Right ventricle myocardium inferior (tissue), 1 donor: ENCODE results near the gene PELI2. TPM values are rescaled to one million over a fixed set of nuclear protein-coding genes. Genes with fewer than 3 reads are reported as not detected.

ENCODE experiments used
- ATAC-seq: fragments of 200-7000 bp; cut with Tn5 transposase; one replicate; pipeline ENCODE4 v1.9.1; 2020; ENCODE audit warnings: mild to moderate bottlenecking, moderate library complexity
- DNase-seq: peaks from one replicate; pipeline ENCODE4 v3.0.0; 2021; ENCODE audit errors: missing footprints
- intact Hi-C: fragments of 100-400 bp; cut with DNase I; formaldehyde crosslinking; loops from one replicate; pipeline ENCODE4 v1.11.0; 2022
- total RNA-seq: library from RNA; stranded (reverse); fragmentation: NEBNext Ultra II Directional; extraction: Animal tissue kit (Norgen Biotek cat#: 25700); gene quantifications from one replicate; pipeline ENCODE4 v1.2.1, GENCODE V29; 2021
- donor health status: DM: no; HTN: yes; CAD: no; lungs with severe emphysema.

PELI2 gene
- total RNA-seq, 1 donor from 2014 or later, result 3.2 TPM

- intact Hi-C loops, result no loop called here
- DNase-seq (no peak), ATAC-seq (no peak)
Measured at GRCh38 chr14:56135001-56135400, 16.8 kb downstream of the PELI2 start.

GRCh38 chr14:56135668-56136067 is 17.5 kb downstream of the PELI2 start:
- intact Hi-C loops, result no loop called here
- no peak for DNase-seq
- no peak for ATAC-seq

GRCh38 chr14:56136571-56137452 is 18.6 kb downstream of the PELI2 start:
- intact Hi-C loops, result no loop called here
- no peak for ATAC-seq

GRCh38 chr14:56137453-56137807 is 19.2 kb downstream of the PELI2 start:
- ATAC-seq, result no peak
- intact Hi-C loops, result no loop called here

More at GRCh38 chr14:56136571-56137452, 18.6 kb downstream of the PELI2 start:
- no peak for DNase-seq

GRCh38 chr14:56137849-56138248 is 19.6 kb downstream of the PELI2 start:
- intact Hi-C loops, result no loop called here
- DNase-seq (no peak), ATAC-seq (no peak)

More at GRCh38 chr14:56137453-56137807, 19.2 kb downstream of the PELI2 start:
- DNase-seq, result no peak

- DNase-seq (no peak), ATAC-seq (no peak)
- intact Hi-C loops, result no loop called here
Measured at GRCh38 chr14:56138928-56139327, 20.7 kb downstream of the PELI2 start.

- DNase-seq (no peak), ATAC-seq (no peak)
- intact Hi-C loops, result no loop called here
Measured at GRCh38 chr14:56142314-56142713, 24.1 kb downstream of the PELI2 start.

- intact Hi-C loops, result no loop called here
- ATAC-seq, result no peak
- no peak for DNase-seq
Measured at GRCh38 chr14:56143025-56143424, 24.8 kb downstream of the PELI2 start.

GRCh38 chr14:56144176-56144575 is 26.0 kb downstream of the PELI2 start:
- no peak for ATAC-seq
- intact Hi-C loops, result no loop called here
- no peak for DNase-seq

GRCh38 chr14:56145181-56145769 is 27.1 kb downstream of the PELI2 start:
- intact Hi-C loops, result no loop called here
- DNase-seq, result no peak
- ATAC-seq, result no peak

- ATAC-seq (no peak), DNase-seq (no peak)
- intact Hi-C loops, result no loop called here
Measured at GRCh38 chr14:56145965-56146364, 27.8 kb downstream of the PELI2 start.

- no peak for ATAC-seq
- intact Hi-C loops, result no loop called here
Measured at GRCh38 chr14:56147449-56147848, 29.2 kb downstream of the PELI2 start.

GRCh38 chr14:56147986-56148901 is 30.0 kb downstream of the PELI2 start:
- DNase-seq, result no peak
- ATAC-seq, result no peak
- intact Hi-C loops, result no loop called here

More at GRCh38 chr14:56147449-56147848, 29.2 kb downstream of the PELI2 start:
- DNase-seq, result no peak

GRCh38 chr14:56149151-56149550 is 30.9 kb downstream of the PELI2 start:
- intact Hi-C loops, result no loop called here
- ATAC-seq (no peak), DNase-seq (no peak)

- DNase-seq, result no peak
- intact Hi-C loops, result no loop called here
- no peak for ATAC-seq
Measured at GRCh38 chr14:56149995-56150394, 31.8 kb downstream of the PELI2 start.

- ATAC-seq (no peak), DNase-seq (no peak)
- intact Hi-C loops, result no loop called here
Measured at GRCh38 chr14:56150645-56151345, 32.6 kb downstream of the PELI2 start.

GRCh38 chr14:56152221-56152620 is 34.0 kb downstream of the PELI2 start:
- no peak for DNase-seq
- intact Hi-C loops, result no loop called here

GRCh38 chr14:56153267-56153666 is 35.1 kb downstream of the PELI2 start:
- intact Hi-C loops, result no loop called here
- DNase-seq (no peak), ATAC-seq (no peak)

More at GRCh38 chr14:56152221-56152620, 34.0 kb downstream of the PELI2 start:
- no peak for ATAC-seq

GRCh38 chr14:56154321-56154720 is 36.1 kb downstream of the PELI2 start:
- DNase-seq, result no peak
- ATAC-seq, result no peak
- intact Hi-C loops, result no loop called here
